SK-N-MC (cell line): ENCODE data around the gene KIF22.

Experiments
- EZH2 ChIP-seq: fragments of 200-600 bp; sonication (generic); IDR thresholded peaks from one replicate; pipeline ENCODE4 v1.6.1; 2017; ENCODE audit warnings: antibody characterized with exemption
- FOXP2 ChIP-seq: optimal IDR thresholded peaks from 2 replicates; pipeline ENCODE3; 2011; ENCODE audit warnings: mild to moderate bottlenecking, moderate library complexity; ENCODE audit not compliant: insufficient read depth; ENCODE audit errors: extremely low read length, control extremely low read depth
- POLR2AphosphoS5 ChIP-seq: IDR thresholded peaks from 2 replicates; pipeline ENCODE4 v1.6.1; 2012; ENCODE audit warnings: mild to moderate bottlenecking, low read depth, low read length, borderline replicate concordance

- TF ChIP-seq EZH2 (no peak), POLR2AphosphoS5 (no peak), FOXP2 (no peak)
Observed at GRCh38 chr16:29784157-29784556, 6.4 kb upstream of the KIF22 start.
